AG08395 (cell line): ENCODE results near the gene GCFC2.
"Not testable (repeated sequence)": the region's sequence is repeated elsewhere in the genome, so short reads cannot be mapped to it uniquely, and the experiment has no call there.

Source experiments
- DNase-seq: peaks from one replicate; pipeline ENCODE4 v3.0.0; 2012; ENCODE audit warnings: mixed read lengths, low spot score

GCFC2 gene

DNA sequence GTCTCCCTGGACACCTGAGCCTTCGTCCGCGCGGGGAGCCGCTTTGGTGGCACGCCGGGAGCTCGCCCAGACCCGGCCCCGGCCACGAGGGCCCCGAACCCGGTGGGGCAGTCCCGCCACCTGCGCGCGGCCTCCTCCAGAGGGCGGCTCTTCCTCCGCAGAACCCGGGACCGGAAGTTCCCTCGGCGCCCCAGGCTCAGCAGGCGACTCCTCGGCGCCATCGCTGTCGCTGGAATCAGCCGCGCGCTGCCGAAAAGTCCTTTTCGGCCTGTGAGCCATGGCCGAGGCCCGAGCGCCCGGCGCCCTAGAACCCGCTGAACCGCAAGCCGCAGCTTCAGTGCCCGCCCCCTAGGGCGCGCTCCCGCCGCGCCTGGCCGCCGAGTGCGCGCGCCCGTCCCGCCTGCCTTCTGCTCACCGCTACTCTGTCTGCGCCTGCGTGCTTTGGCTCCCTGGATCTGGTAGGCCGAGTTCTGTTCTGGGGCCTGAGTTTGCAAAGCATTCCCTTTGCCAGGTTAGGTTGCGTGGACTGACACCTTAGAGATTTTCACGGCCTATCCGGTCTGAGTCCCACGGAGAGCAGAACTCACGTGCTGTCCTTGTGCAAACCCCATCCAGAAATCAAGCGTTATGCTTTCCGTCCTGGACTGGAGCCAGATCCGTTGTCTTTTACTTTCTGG is at the start of gene GCFC2:
Gene GCFC2, minus strand, starts transcription at position 339 of the 677 bp plus-strand sequence. Its CDS starts 60 bp downstream, at position 279.
- DNase-seq = peak; percentile 96

DNA sequence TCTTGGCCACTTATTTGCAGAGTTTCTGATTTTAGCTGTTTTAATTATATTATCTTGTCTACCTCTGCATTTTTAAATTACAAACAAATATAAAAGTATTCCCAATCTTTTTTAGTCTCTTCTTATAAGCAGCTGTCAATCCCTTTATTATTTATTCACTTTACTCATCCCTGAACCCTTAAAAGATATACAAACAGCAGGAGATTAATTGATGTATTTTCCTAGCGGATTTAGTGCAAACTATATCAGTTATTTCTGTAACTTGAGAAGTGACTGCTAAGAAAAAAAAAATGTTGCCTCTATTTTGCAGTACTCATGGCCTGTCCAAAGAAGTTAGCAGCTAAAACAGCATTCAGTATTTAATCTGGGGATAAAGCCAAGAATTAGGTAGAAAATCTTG is 42.1 kb upstream of the GCFC2 start:
- DNase-seq = no peak

DNA sequence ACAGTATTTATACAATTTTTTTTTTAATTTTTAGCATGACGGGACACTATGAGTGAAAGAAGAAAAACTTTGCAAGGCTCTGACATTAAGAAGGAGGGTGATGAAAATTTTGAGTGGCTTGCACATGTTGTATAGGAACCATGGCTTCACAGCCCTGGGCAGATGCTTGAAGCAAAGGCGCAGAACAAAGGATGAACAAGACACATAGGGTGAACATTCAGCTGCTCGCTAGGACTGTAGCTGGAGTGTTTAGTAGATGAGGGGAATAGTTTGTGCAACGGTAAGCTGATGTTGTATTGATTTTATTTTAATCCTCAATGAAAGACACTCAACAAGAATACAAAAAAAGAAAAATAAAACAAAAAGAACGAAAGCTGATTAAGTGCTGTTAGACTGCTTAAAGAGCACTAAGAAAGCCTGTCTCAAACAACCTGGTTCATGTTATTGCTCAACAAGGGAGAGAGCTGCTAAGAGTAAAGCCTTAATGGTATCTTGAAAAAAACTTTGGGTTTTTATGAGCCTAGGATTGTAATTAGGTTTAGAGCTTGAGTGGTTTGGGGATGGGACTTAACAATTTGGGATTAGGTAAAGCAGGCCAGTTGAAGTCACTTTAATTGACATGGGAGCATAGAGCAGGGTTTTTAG is 41.2 kb upstream of the GCFC2 start:
- DNase-seq = no peak

DNA sequence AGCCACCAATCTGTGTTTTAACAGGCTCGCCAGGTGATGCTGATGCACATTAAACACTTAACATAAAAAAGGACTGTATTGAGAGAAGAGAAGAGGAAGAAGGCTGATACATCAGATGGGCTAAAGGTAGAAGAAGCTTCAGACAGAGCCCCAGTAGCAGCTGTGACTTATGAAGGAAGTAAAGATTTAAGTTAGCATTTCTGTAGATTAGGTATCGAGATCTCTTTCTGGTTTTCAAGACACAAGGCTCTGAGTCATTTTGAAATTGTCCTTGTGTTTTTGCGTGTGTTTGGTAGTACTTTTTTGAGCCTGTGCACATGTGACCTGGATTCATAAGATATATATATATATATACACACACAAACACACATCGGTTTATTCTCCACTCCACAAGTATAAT is 40.6 kb upstream of the GCFC2 start:
- no peak for DNase-seq

DNA sequence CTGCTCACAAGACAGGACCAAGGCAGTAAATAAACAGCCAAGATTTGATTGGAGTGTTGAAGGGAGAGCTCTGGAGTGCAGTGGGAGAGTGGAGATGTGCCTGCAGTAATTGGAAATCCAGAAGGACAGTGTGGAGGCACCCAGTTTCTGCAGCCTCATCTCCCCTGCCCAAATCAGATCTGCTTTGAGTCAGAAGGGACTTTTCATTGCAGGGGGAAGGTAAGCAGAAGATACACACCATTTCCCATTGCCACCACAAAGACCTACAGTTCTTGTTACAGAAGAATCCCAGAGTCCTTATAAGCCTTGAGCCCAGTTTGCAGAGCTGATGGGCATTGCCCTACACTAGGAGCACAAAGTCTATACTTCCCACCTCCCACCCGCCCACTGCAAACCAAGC is 27.2 kb upstream of the GCFC2 start:
- DNase-seq = no peak

DNA sequence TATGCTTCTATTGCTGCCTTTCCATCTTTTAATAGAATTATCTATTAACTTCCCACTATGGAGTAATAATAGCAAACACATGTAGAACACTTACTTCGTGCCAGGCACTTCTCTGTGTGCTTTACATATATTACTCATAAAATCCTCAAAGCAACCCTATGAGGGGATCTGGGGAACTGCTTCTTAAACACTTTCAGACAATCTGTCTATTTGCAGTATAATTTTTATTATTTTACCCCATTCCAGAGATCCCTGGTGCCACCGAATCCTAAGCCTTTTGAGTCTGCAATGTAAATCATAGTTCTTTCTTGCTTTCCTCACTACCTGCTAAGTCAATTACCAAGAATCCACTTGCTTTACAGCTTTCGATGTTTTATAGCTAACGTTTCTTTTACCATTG is 25.6 kb upstream of the GCFC2 start:
- DNase-seq = no peak

DNA sequence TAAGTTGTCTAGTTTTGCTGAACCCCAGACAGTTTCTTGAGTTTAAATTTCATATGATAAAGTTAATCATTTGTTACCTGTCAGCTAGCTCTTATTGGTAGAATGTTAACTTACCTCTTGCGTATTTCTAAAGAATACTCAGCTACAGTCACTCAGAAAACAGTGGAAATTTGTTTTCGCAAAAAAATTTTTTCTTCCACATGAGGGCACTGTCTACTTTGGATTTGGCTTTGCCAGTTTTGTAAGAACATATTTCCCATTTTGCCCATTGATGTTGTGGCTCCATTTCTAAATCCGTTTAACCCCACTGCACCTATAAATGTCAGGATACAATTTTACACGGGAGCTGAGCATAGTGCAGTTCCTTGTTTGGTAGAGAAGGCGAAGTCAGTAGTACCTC is 19.1 kb upstream of the GCFC2 start:
- DNase-seq = no peak

DNA sequence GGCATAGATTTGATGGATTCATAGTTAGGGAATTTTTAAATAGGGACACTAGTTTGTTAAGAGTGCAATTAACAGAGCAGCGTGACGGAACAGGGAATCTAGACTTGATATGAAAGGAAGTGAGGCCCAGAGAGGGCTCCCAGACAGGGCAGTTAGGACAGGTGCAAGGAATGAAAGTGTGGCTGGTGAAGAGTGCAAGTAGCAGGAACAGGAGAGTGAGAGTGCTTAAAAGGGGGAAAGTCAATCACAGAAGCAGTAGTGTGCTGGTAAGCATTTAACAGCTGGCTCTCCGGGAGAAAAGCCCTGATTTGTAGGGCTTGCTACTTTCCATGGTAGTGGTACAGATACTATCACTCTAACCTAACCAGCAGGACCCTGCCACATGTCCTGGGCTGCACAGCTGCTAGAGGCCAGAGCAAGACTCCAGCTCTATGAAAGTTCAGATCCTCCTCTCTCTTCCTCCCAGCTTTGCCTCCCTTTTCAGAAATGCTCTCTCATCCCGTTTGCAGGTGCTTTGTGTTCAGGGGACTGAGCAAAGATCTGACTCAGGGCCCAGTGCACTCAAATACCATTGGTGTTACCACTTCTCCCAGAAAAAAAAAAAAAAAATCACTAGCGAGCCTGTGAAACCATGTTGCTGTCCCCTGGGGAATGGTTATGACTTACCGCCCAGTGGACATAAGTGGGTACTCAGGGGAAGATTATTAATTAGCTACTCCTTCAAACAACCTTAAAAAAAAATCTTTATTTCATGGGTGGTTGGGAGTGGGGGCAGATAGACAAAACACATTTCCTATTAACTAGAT is 18.1 kb upstream of the GCFC2 start:
- DNase-seq = no peak

DNA sequence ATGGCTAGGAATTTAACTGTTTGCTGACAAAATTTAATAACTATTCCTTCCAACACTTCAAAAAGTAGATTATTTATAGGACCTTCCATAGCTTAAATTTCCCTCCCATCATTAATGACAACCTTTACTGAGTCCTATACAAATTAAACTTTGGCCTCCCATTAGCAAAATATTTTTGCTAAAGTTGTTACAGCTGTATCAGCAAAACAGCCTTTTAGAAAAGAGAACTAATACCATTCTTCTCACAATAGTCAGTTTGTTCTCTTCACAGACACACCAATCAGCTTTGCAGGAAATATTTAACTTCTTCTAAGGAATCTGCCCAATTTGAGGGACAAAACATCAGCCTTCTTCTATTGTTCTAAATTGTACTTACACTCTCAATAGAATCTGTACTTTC is 12.0 kb upstream of the GCFC2 start:
- no peak for DNase-seq

DNA sequence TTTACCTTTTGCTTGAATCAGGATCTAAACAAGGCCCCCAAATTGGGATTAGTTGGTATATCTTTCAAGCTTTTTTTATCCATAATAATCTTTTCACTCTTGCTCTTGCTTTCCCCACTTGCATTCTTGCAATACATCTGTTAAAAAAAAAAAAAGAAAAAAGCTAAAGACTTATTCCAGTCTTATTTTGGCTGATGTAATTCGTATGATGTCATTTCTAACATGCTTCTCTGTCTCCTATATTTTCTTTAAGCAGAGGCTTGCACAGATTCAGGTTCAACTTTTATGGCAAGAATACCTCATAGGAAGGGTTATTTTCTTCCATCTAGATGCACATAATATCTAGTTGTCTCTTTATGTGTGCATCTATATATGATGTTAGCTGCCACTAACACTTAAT is 9.8 kb upstream of the GCFC2 start:
- no peak for DNase-seq

DNA sequence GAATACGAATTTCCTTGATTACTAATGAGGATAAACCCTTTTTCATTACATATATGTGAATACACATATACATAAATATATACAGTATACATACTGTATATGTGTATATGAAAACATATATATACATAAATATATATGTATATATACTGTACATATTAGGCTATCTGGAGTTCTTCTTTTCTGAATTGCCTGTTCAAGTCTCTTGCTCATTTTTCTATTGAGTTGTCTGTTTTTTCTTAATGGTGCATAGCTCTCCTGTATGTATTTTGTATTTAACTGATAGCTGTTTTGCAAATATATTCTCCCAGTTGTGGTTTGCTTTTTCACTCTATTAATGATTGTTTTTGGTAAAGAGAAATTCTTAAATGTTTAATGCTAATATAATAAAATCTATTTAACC is 8.9 kb upstream of the GCFC2 start:
- no peak for DNase-seq

DNA sequence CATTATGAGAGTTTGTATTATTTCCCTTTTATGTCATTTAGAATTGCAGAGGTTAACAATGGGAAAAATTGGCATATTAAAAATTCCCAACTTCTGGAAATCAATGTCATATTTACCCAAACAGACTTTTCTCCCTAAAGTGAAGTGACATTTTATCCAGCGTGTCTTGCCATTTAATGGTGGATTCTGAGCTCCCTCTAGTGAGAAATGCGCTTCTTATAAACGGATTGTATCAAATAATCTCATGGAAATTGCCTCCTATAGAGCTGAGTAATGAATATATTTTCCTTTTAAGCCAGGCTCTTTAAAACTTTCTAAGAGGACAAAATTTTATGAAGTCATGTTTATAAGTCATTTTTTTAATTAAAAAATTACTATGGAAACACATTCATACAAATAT is 5.7 kb upstream of the GCFC2 start:
- DNase-seq = no peak

DNA sequence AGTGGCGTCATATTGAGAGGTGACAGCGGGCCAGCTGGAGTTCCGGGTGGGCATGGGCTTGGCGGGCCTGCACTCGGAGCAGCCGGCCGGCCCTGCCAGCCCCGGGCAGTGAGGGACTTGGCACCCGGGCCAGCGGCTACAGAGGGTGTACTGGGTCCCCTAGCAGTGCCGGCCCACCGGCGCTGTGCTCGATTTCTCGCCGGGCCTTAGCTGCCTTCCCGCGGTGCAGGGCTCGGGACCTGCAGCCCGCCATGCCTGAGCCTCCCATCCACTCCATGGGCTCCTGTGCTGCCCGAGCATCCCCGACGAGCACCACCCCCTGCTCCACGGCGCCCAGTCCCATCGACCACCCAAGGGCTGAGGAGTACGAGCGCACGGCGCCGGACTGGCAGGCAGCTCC is 875 bp upstream of the GCFC2 start:
- DNase-seq = not testable (repeated sequence)

DNA sequence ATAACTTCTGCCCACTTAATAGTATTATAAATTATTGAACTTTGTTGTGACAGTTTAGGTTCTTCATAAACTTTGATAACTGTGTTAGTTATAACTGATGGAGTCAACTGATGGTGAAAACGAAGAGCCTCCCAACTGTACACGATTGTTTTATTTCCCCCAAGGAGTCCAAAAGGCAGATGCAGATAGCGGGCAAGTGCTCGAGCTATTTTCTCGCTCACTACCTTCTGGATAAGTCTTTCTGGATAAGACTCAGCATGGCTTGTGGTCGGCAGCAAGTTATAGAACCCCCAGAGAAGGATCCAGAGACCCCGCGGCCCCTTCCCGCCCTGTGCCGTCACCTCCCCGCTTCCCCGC is 517 bp downstream of the GCFC2 start:
- DNase-seq = no peak

DNA sequence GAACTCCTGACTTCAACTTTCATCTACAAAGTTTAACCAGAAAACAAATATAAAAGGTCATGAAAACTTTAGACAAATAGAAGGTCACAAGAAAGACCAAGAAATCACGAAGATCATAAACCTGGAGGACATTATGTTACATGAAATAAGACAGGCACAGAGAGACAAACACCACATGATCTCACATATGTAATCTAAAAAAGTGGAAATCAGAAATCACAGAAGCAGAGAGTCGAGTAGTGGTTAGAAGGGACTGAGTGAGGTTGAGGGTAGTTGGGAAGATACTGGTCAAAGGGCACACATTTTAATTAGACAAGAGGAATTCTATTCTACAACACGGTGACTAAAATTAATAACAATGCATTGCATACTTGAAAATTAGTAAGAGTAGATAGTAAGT is 1.4 kb downstream of the GCFC2 start:
- DNase-seq = no peak

DNA sequence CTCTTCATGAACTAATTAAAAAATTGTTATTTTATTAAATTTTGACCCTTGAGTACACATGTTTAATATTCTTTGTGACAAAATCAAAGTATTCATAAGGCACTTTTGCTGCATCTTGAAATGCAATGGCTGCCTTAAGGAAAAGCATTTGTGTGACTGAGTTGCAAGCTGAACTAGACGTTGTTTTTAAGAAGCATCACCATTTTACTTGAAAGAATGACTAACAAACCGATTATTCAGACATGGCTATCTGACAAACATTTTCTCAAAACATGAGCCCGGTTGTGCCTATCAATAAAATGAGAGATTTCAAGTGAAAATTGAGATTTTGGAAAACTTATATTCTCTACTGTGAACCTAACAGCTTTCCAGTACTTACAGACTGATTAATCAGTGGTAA is 2.8 kb downstream of the GCFC2 start:
- no peak for DNase-seq

DNA sequence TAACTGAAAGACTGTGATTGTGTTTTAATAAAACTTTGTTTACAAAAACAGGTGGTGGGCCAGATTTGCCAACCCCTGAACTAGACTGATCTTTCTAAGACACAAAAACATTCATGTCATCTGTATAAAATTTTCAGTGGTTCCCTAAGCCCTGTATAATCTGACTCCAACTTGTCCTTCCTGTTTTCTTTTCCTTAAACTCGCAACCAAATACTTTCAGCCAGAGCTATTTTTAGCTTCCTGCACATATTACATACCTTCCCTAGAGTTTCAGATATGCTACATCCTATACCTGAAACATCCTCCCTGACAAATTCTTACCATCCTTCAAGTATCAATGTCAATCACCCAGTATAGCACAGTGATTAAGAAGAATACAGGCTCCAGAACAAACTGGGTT is 4.8 kb downstream of the GCFC2 start:
- no peak for DNase-seq

DNA sequence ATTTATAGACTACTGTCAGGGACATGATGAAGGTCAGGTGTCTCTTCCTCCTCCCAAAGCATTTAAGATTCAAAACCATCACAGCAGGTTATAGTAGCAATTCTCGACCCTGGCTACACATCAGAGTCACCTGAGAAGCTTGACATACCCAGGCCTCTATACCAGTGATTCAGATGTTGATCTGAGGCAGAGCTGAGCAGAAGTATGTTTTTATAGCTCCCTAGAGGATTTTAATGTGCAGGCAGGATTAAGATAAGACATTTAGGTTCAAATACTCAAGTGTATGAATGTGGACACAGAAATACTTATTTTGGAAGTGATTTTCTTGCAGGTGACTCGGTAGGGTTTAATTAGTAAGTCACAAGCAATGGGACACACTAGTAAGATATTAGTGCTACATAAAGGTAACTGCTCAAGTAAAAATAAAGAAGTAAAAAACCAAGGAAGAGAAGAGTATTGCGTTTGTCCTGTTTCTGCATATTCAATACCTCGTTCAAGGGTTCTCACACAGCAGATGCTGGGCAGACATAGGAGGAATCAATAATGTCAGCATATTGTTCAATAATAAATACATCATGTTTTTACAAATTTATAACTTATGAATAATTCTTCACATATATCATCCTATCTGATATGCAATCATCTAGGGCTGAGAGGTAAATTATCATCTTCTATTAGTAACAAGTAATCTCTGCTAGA is 7.0 kb downstream of the GCFC2 start:
- DNase-seq = no peak

DNA sequence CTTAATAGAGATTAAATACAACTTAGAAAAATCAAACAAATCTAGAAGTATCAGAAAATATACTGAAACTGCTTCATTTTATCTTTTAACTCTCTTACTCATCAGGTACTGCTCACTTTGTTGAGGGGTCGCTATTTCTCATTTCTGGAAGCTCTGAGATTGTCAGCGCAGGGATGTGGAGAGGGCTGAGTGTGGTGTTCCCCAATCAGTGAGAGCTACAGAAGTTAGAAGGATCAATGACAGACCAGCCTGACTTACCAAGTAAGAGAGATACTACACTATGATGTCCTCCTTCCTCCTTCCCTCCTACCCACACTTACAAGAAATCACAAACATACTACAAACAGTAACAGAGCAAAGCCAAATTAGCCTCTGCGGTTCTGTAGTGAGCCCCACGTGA is 8.1 kb downstream of the GCFC2 start:
- DNase-seq = no peak

DNA sequence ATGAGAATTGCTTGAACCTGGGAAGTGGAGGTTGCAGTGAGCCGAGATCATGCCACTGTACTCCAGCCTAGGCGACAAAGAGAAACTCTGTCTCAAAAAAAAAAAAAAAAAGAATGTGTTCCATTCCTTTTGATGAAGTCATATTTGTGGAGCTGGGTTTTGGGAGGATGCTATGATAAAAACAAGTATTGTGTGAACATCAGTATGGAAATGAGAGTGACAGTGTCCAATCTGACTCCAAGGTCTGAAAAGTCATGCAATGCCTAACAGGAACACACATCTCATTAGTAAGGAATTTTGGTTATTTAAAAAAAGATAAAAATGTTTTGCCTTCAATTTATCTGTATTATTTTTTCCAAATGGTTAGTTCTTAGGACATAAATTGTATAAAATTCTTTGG is 11.8 kb downstream of the GCFC2 start:
- DNase-seq = peak; percentile 30

DNA sequence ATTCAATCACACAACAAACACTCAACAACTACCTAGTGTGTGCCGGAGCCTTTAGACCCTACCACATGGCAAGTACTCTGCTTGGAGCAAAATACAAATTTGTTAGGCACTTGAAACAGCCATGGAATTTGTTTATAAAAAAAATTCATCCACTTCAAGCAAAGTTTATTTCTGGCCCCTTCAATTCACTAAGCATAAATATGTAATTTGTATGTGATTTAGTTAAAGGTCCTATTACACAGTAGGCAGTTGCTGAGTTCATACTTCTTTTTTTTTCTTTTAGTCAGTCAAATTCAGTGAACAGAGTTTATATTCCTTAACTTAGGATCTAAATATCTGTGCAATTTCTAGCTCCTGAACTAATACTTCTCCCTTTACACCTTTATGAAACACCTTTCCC is 22.5 kb downstream of the GCFC2 start:
- no peak for DNase-seq

DNA sequence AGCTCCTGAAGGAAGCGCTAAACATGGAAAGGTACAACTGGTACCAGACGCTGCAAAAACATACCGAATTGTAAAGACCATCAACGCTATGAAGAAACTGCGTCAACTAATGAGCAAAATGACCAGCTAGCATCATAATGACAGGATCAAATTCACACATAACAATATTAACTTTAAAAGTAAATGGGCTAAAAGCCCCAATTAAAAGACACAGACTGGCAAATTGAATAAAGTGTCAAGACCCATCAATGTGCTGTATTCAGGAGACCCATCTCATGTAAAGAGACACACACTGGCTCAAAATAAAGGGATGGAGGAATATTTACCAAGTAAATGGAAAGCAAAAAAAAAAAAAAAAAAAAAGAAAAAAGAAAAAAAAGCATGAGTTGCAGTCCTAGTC is 27.3 kb downstream of the GCFC2 start:
- not testable (repeated sequence) for DNase-seq

DNA sequence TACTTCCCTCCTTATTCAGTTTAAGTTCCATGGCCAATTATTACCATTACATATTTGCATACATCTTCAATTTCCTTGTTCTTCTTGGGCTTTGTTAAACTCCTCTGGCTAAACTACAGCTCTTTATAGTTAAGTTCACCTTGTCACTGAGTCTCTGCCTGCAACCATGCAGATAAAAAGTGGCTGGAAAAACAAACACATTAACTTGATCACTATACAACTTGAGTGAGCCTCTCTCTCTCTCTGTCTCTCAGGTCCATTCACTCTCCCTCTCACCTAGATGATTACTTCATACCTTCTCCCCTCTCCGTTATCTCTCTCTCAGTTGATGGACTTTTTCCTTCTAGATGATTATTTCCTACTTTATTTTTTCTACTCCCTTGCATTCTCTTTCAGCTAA is 30.3 kb downstream of the GCFC2 start:
- no peak for DNase-seq
